WI38 (cell line): ENCODE data around the gene GFAP.

ENCODE experiments used
- H3K4me3 ChIP-seq: 2 replicates; pipeline ENCODE4 v1.5.1; 2011; ENCODE audit warnings: low read depth, mild to moderate bottlenecking, control low read depth, low read length
- CTCF ChIP-seq: IDR thresholded peaks from 2 replicates; pipeline ENCODE4 v1.5.1; 2012; ENCODE audit warnings: low read depth, mild to moderate bottlenecking, control low read depth, low read length

GFAP gene

DNA sequence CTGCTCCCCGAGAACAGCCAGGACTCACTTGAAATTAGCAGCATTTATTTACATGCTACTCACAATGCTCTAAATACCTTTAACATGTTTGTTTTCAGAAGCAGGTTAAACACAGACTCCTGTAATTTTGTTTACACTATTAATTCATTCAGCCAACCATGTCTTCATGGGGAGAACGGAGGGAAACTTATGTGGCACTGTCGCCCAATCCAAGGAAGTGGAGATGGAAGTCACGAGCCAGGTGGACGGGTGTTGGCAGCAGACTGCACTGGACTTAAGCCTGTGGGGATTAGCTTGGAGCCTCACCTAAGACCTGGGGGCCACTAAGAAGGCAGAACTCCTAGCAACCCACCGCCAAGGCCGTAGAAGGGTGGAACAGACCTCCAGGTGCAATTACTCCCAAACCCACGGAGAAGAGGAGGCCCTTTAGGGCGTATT lies 8.8 kb upstream of the GFAP start:
- TF ChIP-seq CTCF = no peak
- no peak overlapping the region for H3K4me3 ChIP-seq

DNA sequence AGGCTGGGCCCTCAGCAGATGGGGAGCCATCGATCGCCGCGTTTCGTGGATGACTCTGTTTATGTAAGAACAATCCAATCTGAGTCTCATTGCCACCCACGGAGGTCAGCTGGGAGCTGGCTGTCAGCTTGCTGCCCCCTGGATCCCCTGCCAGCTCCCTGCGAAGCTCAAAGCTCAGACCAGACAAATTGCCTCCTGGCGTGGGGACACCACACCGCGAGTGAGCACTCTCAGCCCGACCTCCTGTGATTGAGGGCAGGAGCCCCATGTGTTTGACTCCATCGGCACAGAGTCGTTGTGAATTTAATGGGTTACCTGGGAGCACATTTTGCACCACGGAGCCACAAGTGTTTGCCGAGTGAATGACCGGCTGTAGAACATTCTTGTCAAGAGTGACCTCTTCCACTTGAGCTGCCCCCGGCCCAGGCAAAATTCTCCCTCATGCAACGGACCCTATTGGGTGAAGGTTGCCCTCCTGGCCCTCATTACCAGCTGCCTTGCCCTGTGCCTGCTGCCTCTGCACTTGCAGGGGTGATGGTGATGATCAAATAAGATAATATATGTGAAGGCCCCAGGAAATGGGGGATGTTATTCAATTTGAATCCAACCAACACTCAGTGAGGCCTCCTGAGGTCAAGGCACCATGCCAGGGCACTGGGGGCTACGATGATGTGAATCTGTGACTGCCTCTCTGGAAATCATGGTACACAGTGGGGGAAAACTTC lies 7.6 kb upstream of the GFAP start:
- TF ChIP-seq CTCF = no peak
- H3K4me3 ChIP-seq = no peak overlapping the region

DNA sequence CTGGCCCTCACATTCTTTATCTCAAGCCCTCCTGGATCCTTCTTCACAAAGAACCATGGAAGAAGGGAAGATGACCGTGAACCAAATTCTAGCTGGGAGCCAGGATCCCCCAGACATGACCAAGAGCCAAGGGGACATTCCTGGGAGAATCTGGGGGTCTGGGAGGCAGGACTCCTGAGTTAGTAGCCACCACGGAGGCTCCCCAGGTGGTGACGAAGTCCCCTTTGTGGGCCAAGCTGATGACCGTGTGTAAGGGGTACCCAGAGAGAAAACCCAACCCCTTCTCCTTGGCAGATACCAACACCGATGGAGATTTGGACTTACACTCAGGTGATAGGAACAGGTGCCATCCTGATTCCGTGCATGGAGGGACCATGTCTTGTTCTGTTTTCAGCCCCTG lies 6.8 kb upstream of the GFAP start:
- H3K4me3 ChIP-seq = no peak overlapping the region
- no peak for TF ChIP-seq CTCF

GRCh38 chr17:44921122-44921882 lies 6.0 kb upstream of the GFAP start:
- no peak for TF ChIP-seq CTCF
- H3K4me3 ChIP-seq = no peak overlapping the region

- H3K4me3 ChIP-seq = no peak overlapping the region
- no peak for TF ChIP-seq CTCF
Measured at GRCh38 chr17:44920565-44920940, 5.3 kb upstream of the GFAP start.

DNA sequence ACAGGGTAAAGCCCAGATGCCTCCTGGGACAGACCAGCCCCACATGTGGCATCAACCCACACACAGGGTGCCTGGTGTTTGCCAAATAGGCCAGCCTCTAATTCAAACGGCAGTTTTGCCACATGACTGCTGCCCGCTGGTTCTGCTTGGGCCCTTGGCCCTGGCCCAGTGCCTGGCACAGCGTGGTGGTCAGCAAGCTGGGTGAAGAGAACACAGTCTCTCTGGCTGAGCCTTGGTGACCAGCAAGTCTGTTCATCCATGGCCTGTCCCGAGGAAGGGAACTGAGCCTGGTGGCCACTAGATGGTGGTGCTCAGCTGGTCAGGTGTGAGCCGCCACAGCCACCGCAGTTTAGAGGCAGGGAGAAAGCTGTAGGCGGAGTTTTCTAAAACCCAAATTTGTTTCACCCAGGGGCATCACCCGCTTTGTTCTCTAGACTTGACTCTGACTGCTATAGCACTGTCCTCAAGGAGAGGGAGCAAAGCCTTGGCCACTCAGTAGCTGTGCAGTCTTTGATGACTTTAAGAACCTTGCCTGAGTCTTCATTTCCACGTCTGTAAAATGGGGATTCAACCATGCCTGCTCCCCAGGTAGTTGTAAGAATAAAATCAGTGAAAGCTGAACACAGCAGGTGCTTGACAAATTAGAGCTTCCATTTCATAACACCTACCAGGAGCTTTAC lies 4.7 kb upstream of the GFAP start:
- H3K4me3 ChIP-seq = no peak overlapping the region
- peak; percentile 91 for TF ChIP-seq CTCF

DNA sequence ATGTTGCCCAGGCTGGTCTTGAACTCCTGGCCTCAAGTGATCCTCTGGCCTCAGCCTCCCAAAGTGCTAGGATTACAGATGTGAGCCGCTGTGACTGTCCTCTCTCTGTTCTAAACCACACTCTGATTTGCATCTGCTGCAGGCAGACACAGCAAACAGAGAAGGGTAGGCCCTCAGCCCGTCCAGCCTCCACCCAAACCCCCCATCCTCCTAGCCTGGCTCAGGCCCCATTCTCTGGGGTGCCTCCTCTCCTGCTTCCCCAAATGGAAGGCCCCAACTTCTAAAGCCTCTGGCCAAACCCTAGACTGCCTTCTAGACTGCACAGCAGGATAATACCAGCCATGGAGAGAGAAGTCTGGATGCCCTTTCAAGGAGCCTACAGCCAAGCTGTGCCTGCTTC lies 4.1 kb upstream of the GFAP start:
- no peak for TF ChIP-seq CTCF
- H3K4me3 ChIP-seq = no peak overlapping the region
